HG03135 (cell line): ENCODE results near the gene DDX47.
A peak's percentile ranks its signal among the peaks of the same experiment; 100 is the strongest.

Experiments used
- ATAC-seq: cut with Tn5 transposase; IDR thresholded peaks from one replicate; pipeline ENCODE4 v1.9.1; 2021; ENCODE audit warnings: mild to moderate bottlenecking, moderate library complexity; ENCODE audit not compliant: unreplicated experiment

DDX47 gene

DNA sequence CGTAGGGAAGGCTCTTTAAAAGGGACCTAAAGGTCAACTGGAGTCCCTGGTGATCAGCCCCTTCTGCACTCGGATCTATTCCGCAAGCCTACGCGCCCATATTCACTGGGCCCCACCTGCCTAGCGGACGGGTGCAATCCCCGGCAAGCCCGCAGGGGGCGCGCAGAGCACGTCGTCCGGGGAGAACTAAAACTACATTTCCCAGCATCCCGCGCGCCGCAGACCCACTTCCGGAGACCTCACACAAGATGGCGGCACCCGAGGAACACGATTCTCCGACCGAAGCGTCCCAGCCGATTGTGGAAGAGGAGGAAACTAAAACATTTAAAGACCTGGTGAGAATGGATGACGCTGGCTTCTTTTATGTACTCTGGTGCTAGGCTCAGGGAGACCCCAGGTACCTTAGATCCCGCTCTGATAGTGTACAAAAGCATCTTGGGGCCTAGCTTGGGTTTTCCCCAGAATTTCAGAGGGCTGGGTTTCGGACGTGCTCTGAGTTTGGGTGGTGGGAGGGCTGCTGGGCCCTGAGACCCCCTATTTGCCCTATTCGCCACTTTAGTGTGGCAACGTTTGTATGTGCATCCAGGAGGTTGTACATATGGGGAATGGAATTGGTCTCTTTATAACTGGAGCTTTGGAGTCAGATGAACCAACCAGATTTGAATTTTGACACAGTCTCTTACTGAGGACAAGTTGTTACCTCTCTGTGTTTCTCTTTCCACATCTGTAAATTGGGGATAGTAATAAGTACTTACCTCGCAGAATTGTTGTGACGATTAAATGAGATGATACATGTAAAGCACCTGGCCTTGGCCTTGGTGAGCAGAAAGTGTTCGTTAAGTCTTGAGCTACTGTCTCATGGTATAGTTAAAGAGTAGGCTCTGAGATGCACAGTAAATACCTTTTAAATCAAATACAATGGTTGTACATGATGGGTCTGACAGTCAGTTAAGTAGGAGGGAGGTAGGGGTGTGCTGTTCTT lies at the start of gene DDX47:
Gene DDX47, plus strand, starts transcription at position 227 of the 982 bp plus-strand sequence. Its CDS starts 22 bp downstream, at position 249.
- ATAC-seq, result peak; percentile 76

- no peak for ATAC-seq
Measured at GRCh38 chr12:12764824-12765223, 48.3 kb upstream of the DDX47 start.

DNA sequence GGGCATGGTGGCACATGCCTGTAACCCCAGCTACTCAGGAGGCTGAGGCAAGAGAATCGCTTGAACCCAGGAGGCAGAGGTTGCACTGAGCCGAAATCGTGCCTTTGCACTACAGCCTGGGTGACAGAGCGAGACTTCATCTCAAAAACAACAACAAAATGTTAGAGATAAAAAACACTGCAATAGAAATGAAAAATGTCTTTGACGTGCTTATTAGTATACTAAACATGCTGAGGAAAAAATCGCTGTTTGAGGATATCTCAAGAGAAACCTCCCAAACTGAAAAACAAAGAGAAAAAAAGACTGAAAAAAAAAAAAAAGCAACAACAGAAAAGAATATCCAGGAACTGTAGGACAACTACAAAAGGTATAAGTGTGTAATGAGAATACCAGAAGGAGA lies 42.9 kb upstream of the DDX47 start:
- no peak for ATAC-seq

- no peak for ATAC-seq
Measured at GRCh38 chr12:12774791-12775190, 38.4 kb upstream of the DDX47 start.

GRCh38 chr12:12776261-12776660 lies 36.9 kb upstream of the DDX47 start:
- no peak for ATAC-seq

DNA sequence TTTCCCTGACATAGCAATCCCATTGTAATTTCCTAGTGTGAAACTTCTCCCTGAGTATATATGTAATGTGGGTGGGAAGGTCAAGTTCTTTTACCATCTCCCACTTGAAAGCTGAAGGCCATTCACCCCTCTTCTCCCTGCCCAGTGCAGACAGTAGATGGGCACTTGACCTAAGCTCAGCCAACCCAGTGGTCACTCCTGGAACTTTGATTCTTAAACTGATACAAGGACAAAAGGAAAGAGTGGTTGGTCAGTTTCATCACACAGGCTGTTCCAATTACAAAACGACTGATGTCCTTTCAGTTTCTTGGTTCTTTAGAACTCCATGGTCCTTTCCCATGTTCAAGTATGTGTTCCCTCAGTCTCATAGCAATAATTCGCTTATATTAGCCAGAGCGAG lies 36.1 kb upstream of the DDX47 start:
- ATAC-seq, result no peak

DNA sequence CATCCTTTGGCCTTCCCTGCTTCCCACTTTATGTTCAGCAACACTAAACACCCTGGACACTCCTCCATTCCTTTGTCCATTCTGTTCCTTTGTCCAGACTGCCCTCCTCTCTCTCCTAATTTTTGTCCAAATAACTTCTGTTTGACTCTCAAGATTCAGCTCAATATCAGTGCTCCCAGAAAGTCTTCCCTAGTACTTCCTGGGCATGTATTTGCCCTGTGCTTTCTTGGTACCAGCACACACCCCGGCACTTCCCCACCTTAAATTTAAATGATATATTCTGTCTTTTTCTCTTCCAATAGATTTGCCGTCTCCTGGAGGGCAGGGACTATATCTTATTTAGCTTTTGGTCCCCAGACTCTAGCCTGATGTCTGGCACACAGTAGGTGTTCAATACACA lies 34.1 kb upstream of the DDX47 start:
- ATAC-seq, result no peak

DNA sequence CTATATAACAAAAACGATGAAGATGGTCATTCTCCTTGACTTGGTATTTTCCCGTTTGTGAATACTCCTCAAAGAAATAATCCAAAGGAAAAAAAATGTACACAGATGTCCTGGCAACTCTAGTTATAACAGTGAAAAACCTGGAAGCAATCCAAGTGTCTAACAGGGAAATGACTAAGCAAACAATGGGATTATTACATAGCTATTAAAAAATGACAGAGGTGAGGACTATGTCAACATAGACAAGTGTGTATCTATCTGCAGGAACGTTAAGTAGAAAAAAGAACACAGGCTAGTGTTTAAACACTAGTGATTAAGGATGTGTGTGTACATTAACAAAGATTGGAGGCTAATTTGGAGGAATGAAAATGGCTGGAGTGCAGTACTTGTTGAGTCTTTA lies 33.6 kb upstream of the DDX47 start:
- ATAC-seq, result no peak

GRCh38 chr12:12784116-12784515 lies 29.0 kb upstream of the DDX47 start:
- no peak for ATAC-seq

- ATAC-seq, result no peak
Measured at GRCh38 chr12:12784911-12785814, 28.0 kb upstream of the DDX47 start, which contains the start of gene APOLD1. TSS of gene APOLD1 (plus strand) at chr12:12785659. CDS start at chr12:12785692, 33 bp downstream.

DNA sequence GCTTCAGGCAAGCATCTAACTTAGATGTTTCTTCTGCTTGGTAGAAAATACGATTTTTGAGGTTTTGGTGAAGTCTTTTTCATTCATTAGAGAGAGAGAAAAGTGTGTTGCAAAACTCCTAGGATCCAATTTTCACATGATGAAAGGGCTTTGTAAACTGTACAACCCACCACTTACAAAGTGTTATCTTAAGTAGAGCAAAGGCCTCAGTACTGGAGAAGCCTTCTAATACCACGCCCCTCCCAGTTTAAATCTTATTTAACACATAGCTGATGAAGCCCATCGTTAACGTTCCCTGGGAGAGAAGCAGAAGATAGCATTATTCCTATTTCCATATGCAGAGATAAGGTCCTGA lies 26.8 kb upstream of the DDX47 start:
- no peak for ATAC-seq

DNA sequence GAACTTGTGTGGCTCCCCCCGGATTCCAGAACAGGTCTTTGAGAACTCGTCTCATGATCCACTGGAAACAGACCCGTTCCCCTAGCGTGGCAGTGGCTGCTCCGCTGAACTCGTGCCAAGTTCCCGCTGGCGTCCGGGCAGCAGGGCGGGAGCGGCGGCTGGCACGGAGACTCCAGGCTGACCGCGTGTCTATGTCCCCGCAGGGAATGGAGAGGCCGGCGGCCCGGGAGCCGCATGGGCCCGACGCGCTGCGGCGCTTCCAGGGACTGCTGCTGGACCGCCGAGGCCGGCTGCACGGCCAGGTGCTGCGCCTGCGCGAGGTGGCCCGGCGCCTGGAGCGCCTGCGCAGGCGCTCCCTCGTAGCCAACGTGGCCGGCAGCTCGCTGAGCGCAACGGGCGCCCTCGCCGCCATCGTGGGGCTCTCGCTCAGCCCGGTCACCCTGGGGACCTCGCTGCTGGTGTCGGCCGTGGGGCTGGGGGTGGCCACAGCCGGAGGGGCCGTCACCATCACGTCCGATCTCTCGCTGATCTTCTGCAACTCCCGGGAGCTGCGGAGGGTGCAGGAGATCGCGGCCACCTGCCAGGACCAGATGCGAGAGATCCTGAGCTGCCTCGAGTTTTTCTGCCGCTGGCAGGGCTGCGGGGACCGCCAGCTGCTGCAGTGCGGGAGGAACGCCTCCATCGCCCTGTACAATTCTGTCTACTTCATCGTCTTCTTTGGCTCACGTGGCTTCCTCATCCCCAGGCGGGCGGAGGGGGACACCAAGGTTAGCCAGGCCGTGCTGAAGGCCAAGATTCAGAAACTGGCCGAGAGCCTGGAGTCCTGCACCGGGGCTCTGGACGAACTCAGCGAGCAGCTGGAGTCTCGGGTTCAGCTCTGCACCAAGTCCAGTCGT lies 26.2 kb upstream of the DDX47 start:
- peak; percentile 80 for ATAC-seq

- ATAC-seq, result no peak
Measured at GRCh38 chr12:12788131-12788530, 25.0 kb upstream of the DDX47 start.

- ATAC-seq, result peak; percentile 68
Measured at GRCh38 chr12:12788675-12789368, 24.3 kb upstream of the DDX47 start.

DNA sequence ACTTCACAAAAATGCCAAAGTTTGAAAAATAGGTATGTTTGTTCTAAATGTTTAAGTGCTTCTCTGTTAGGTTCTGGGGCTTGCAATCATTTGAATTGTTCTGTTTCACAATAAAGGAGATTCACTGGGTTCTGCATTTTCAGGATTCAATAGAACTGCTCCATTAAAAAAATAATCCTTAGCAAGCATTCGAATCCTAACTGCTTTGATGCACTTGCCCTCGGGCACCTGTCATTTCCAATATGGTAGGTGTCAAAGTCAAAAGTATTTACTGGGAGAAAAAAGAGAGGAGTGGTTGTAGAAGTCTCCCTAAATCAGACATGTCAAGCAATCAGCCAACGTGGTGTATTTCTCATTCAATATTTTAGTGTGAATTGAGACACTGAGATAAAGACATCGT lies 22.2 kb upstream of the DDX47 start:
- no peak for ATAC-seq

GRCh38 chr12:12791756-12792369 lies 21.3 kb upstream of the DDX47 start:
- no peak for ATAC-seq

DNA sequence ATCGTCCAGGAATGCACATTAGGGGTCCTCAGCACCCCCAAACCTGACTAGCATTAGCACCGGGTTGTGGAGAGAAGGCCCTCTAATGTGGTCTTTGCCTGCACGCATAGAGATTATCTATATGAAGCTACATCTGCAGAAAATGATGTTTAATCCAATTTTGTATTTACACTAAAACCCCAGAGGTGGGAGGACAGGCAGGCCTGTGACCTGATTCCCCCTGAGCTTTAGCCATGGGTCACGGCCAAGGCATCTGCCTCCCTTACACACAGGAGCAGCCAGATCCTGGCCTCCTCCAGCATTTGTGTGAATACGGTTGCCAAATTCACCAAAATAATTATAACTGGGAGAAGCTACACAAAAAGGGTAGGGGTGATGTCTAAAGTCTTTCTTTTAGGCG lies 20.7 kb upstream of the DDX47 start:
- no peak for ATAC-seq

DNA sequence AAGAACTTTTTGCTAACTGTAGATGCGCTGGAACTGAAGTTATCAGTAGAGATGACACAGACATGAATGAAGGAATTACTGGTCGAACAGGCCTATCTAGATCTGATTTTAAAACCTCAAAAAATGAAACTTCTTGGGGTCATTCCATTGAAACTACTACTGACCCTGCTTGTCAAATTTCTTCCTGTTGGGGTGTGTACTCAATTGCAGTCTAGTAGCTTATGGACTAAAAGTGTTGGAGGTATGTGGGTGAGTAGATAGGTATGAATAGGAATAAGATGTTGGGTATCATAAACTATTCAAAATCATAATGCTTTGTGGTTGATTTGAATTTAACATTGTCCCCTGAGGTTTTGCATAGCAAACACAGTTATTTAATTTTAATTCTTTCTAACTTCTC lies 18.5 kb upstream of the DDX47 start:
- no peak for ATAC-seq

DNA sequence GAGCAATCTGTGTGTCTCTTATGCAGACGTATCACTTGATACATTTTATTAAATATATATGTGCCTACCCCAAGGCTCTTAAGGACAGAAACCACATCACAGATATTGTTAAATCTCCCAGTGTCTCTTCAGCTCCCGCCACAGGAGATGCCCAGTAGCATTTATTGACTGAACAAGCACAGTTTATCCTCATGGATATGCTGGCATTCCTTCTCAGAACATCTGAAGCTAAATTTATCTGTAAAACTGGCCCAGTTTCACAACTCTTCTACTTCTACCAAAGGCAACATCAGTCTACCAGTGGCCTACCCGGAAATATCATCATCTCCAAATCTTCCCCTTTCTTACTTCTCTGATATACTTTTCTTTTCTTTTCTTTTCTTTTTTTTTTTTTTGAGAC lies 17.0 kb upstream of the DDX47 start:
- ATAC-seq, result no peak
